ENCODE results near the gene LMCD1.
"Not testable (repeated sequence)": the region's sequence is repeated elsewhere in the genome, so short reads cannot be mapped to it uniquely, and the experiment has no call there.

The LMCD1 gene

GRCh38 chr3:8565376-8565775, 63.8 kb downstream of the LMCD1 start:
- FAIRE-seq: no peak

- no peak for FAIRE-seq
Measured at GRCh38 chr3:8567784-8568575, 66.4 kb downstream of the LMCD1 start.

- no peak for FAIRE-seq
Measured at GRCh38 chr3:8571256-8571655, 69.6 kb downstream of the LMCD1 start.

- no peak for FAIRE-seq
Measured at GRCh38 chr3:8573342-8573926, 71.8 kb downstream of the LMCD1 start.

- FAIRE-seq: no peak
Measured at GRCh38 chr3:8574040-8574669, 72.5 kb downstream of the LMCD1 start.

- no peak for FAIRE-seq
Measured at GRCh38 chr3:8574670-8575322, 73.2 kb downstream of the LMCD1 start.

GRCh38 chr3:8575364-8576104, 73.9 kb downstream of the LMCD1 start:
- FAIRE-seq: no peak

- no peak for FAIRE-seq
Measured at GRCh38 chr3:8576436-8576835, 74.8 kb downstream of the LMCD1 start.

- no peak for FAIRE-seq
Measured at GRCh38 chr3:8576841-8577571, 75.4 kb downstream of the LMCD1 start.

- FAIRE-seq: no peak
Measured at GRCh38 chr3:8578282-8578681, 76.7 kb downstream of the LMCD1 start.

GRCh38 chr3:8579096-8579495, 77.5 kb downstream of the LMCD1 start:
- no peak for FAIRE-seq

GRCh38 chr3:8579943-8580342, 78.3 kb downstream of the LMCD1 start:
- FAIRE-seq: no peak

GRCh38 chr3:8580434-8580833, 78.8 kb downstream of the LMCD1 start:
- FAIRE-seq: not testable (repeated sequence)

GRCh38 chr3:8581373-8581772, 79.8 kb downstream of the LMCD1 start:
- no peak for FAIRE-seq

- FAIRE-seq: no peak
Measured at GRCh38 chr3:8581806-8582445, 80.3 kb downstream of the LMCD1 start.

GRCh38 chr3:8584661-8585060, 83.0 kb downstream of the LMCD1 start:
- FAIRE-seq: no peak

GRCh38 chr3:8589880-8590556, 88.4 kb downstream of the LMCD1 start:
- no peak for FAIRE-seq

- FAIRE-seq: no peak
Measured at GRCh38 chr3:8593021-8593827, 91.6 kb downstream of the LMCD1 start.

- no peak for FAIRE-seq
Measured at GRCh38 chr3:8595252-8595651, 93.6 kb downstream of the LMCD1 start.

GRCh38 chr3:8595695-8596115, 94.1 kb downstream of the LMCD1 start:
- FAIRE-seq: no peak

Data from G401.6 (cell line).